Neuron (in vitro differentiated cells): ENCODE measurements around the gene UBE2G2.

Experiments used
- H2AFZ ChIP-seq: one replicate; pipeline ENCODE4 v1.6.1; 2013; ENCODE audit warnings: low read depth, mild to moderate bottlenecking, inconsistent platforms, low read length, moderate library complexity
- H3K27me3 ChIP-seq: one replicate; pipeline ENCODE4 v1.6.1; 2013; ENCODE audit warnings: low read length; ENCODE audit not compliant: insufficient read depth
- H3K36me3 ChIP-seq: one replicate; pipeline ENCODE4 v1.6.1; 2013; ENCODE audit warnings: low read length; ENCODE audit not compliant: insufficient read depth
- H3K4me1 ChIP-seq: one replicate; pipeline ENCODE4 v1.6.1; 2013; ENCODE audit warnings: low read length; ENCODE audit not compliant: insufficient read depth
- H3K4me3 ChIP-seq: 2 replicates; pipeline ENCODE4 v1.5.1; 2013; ENCODE audit warnings: mild to moderate bottlenecking, low read length, moderate library complexity
- H3K9me3 ChIP-seq: one replicate; pipeline ENCODE4 v1.6.1; 2013; ENCODE audit warnings: low read length

The UBE2G2 gene

GRCh38 chr21:44801468-44802395 is at the start of gene UBE2G2:
UBE2G2 (minus strand) TSS chr21:44801820; CDS start chr21:44801748, 72 bp downstream.
- peak within 1 kb of the TSS; percentile 41 for H2AFZ ChIP-seq
- H3K27me3 ChIP-seq: no peaks in the 10 kb centered on the region
- peak within 1 kb of the TSS; percentile 94 for H3K4me3 ChIP-seq
- H3K36me3 ChIP-seq: peaks cover 34% of the 10 kb centered on the region
- peaks cover 21% of the 10 kb centered on the region for H3K4me1 ChIP-seq
- H3K9me3 ChIP-seq: peaks cover 8% of the 10 kb centered on the region

GRCh38 chr21:44850905-44851657 is 49.5 kb upstream of the UBE2G2 start:
- H3K4me3 ChIP-seq: no peak overlapping the region
- peaks cover 71% of the 10 kb centered on the region for H3K36me3 ChIP-seq
- no peaks in the 10 kb centered on the region for H3K4me1 ChIP-seq
- no peaks in the 10 kb centered on the region for H3K27me3 ChIP-seq
- H2AFZ ChIP-seq: no peak overlapping the region
- peaks cover 2% of the 10 kb centered on the region for H3K9me3 ChIP-seq

GRCh38 chr21:44850208-44850800 is 48.7 kb upstream of the UBE2G2 start:
- peaks cover 2% of the 10 kb centered on the region for H3K9me3 ChIP-seq
- no peak overlapping the region for H3K4me3 ChIP-seq
- no peaks in the 10 kb centered on the region for H3K27me3 ChIP-seq
- no peak overlapping the region for H2AFZ ChIP-seq
- H3K36me3 ChIP-seq: peaks cover 63% of the 10 kb centered on the region
- H3K4me1 ChIP-seq: no peaks in the 10 kb centered on the region

- no peaks in the 10 kb centered on the region for H3K27me3 ChIP-seq
- H3K4me1 ChIP-seq: no peaks in the 10 kb centered on the region
- peaks cover 57% of the 10 kb centered on the region for H3K36me3 ChIP-seq
- H3K4me3 ChIP-seq: no peak overlapping the region
- no peak overlapping the region for H2AFZ ChIP-seq
- peaks cover 2% of the 10 kb centered on the region for H3K9me3 ChIP-seq
These were observed 48.1 kb upstream of the UBE2G2 start for GRCh38 chr21:44849616-44850130.

- H3K27me3 ChIP-seq: no peaks in the 10 kb centered on the region
- no peak overlapping the region for H3K4me3 ChIP-seq
- H3K9me3 ChIP-seq: peaks cover 2% of the 10 kb centered on the region
- H3K4me1 ChIP-seq: no peaks in the 10 kb centered on the region
- peaks cover 50% of the 10 kb centered on the region for H3K36me3 ChIP-seq
- H2AFZ ChIP-seq: no peak overlapping the region
These were observed 47.4 kb upstream of the UBE2G2 start for GRCh38 chr21:44848821-44849521.

- H3K27me3 ChIP-seq: no peaks in the 10 kb centered on the region
- H3K4me1 ChIP-seq: no peaks in the 10 kb centered on the region
These were observed 45.8 kb upstream of the UBE2G2 start for GRCh38 chr21:44847261-44848056.

GRCh38 chr21:44846485-44847260 is 45.1 kb upstream of the UBE2G2 start:
- Histone ChIP-seq H2AFZ (no peak overlapping the region), H3K4me1 (no peaks in the 10 kb centered on the region), H3K27me3 (no peaks in the 10 kb centered on the region), H3K4me3 (no peak overlapping the region), H3K9me3 (peaks cover 2% of the 10 kb centered on the region), H3K36me3 (peaks cover 32% of the 10 kb centered on the region)

More at GRCh38 chr21:44847261-44848056, 45.8 kb upstream of the UBE2G2 start:
- Histone ChIP-seq H2AFZ (no peak overlapping the region), H3K36me3 (peaks cover 38% of the 10 kb centered on the region), H3K4me3 (no peak overlapping the region), H3K9me3 (peaks cover 2% of the 10 kb centered on the region)

- no peaks in the 10 kb centered on the region for H3K4me1 ChIP-seq
- peaks cover 27% of the 10 kb centered on the region for H3K36me3 ChIP-seq
- H3K27me3 ChIP-seq: no peaks in the 10 kb centered on the region
- H3K4me3 ChIP-seq: no peak overlapping the region
- H3K9me3 ChIP-seq: peaks cover 3% of the 10 kb centered on the region
- no peak overlapping the region for H2AFZ ChIP-seq
These were observed 44.5 kb upstream of the UBE2G2 start for GRCh38 chr21:44846224-44846484.

GRCh38 chr21:44845418-44846223 is 44.0 kb upstream of the UBE2G2 start:
- no peaks in the 10 kb centered on the region for H3K27me3 ChIP-seq
- H3K9me3 ChIP-seq: peaks cover 5% of the 10 kb centered on the region
- peaks cover 21% of the 10 kb centered on the region for H3K36me3 ChIP-seq
- no peaks in the 10 kb centered on the region for H3K4me1 ChIP-seq
- H3K4me3 ChIP-seq: no peak overlapping the region
- no peak overlapping the region for H2AFZ ChIP-seq

GRCh38 chr21:44844256-44844655 is 42.6 kb upstream of the UBE2G2 start:
- Histone ChIP-seq H3K4me3 (no peak overlapping the region), H3K27me3 (no peaks in the 10 kb centered on the region)

More at GRCh38 chr21:44844256-44844655, 42.6 kb upstream of the UBE2G2 start:
- Histone ChIP-seq H2AFZ (no peak overlapping the region), H3K4me1 (no peaks in the 10 kb centered on the region), H3K36me3 (peaks cover 8% of the 10 kb centered on the region), H3K9me3 (peaks cover 5% of the 10 kb centered on the region)
